ENCODE data around the gene DLG4. TPM values are rescaled to one million over a fixed set of nuclear protein-coding genes. Genes with fewer than 3 reads are reported as not detected.
"Not testable (repeated sequence)": the region's sequence is repeated elsewhere in the genome, so short reads cannot be mapped to it uniquely, and the experiment has no call there.

Gene DLG4
- total RNA-seq, 8 experiments from 2014 or later: 5.6 to 91.4 (median 42.6) TPM

GRCh38 chr17:7179317-7180254 lies 40.0 kb downstream of the DLG4 start, which contains the start of gene ASGR1:
Gene ASGR1, minus strand, starts transcription at chr17:7179370. Its CDS starts 807 bp downstream, at chr17:7178563.
- Histone ChIP-seq H3K4me3 (peak within 1 kb of the TSS; percentile 46 to 54 (median 51)), H3K27ac (peak within 1 kb of the TSS; percentile 77 to 84), H3K4me1 (replicated peaks in 1 of 2) (peaks cover 4 to 11% of the 10 kb centered on the region in 2 donors)
- in situ Hi-C loops (cut with MboI; ENCODE audit: low pct_unique_long_range_greater_than_20kb in 2 of 9, low sequenced_read_pairs in 9 of 9, unreplicated experiment in 9 of 9): no loop called here
- WGBS, 10 experiments: 10 to 90% (median 82%) methylated on average over 1 to 5 of the region's 20 CpGs; no CpG with 5 or more reads in 4 of the 10 experiments
- no peak for ATAC-seq (replicated peaks in 6 of 8)

- no peak overlapping the region for H3K4me3 ChIP-seq
- in situ Hi-C loops (cut with MboI; ENCODE audit: low pct_unique_long_range_greater_than_20kb in 2 of 9, low sequenced_read_pairs in 9 of 9, unreplicated experiment in 9 of 9): no loop called here
- no CpG with 5 or more reads among the region's 11 CpGs for WGBS, 10 experiments
- no peak overlapping the region for H3K27ac ChIP-seq
- ATAC-seq (replicated peaks in 6 of 8): no peak
- peaks cover 4 to 11% of the 10 kb centered on the region in 2 donors for H3K4me1 ChIP-seq (replicated peaks in 1 of 2)
These were observed 40.7 kb downstream of the DLG4 start for GRCh38 chr17:7178973-7179316.

- H3K4me3 ChIP-seq: peak overlapping the region; percentile 46 to 54 (median 51)
- ATAC-seq (replicated peaks in 6 of 8): peak in 6 of 8 experiments; percentile 29 to 47 (median 40)
- in situ Hi-C loops (cut with MboI; ENCODE audit: low pct_unique_long_range_greater_than_20kb in 2 of 9, low sequenced_read_pairs in 9 of 9, unreplicated experiment in 9 of 9): no loop called here
- H3K27ac ChIP-seq: peak overlapping the region; percentile 77 to 84
- H3K4me1 ChIP-seq (replicated peaks in 1 of 2): peaks cover 4 to 11% of the 10 kb centered on the region in 2 donors
- WGBS, 10 experiments: 0 to 20% (median 0%) methylated on average over 1 to 5 of the region's 18 CpGs; no CpG with 5 or more reads in 4 of the 10 experiments
These were observed 41.6 kb downstream of the DLG4 start for GRCh38 chr17:7177954-7178477.

GRCh38 chr17:7177191-7177953 lies 42.3 kb downstream of the DLG4 start:
- in situ Hi-C loops (cut with MboI; ENCODE audit: low pct_unique_long_range_greater_than_20kb in 2 of 9, low sequenced_read_pairs in 9 of 9, unreplicated experiment in 9 of 9): no loop called here

DNA sequence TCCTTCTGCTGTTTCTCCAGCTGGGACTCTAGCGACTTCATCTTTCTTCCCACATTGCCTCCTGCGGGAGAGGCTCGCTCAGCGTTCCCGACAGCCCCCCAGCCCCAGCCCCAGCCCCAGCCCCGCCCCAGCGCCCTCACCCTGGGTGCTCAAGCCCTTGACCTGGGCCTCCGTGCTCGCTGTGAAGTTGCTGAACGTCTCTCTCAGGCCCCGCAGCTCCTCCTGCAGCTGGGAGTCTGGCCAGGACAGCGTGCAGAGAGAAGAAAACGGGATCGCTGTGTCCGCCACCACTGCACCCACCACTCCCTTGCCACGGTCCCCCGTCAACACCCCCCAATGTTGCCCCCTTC lies 42.8 kb downstream of the DLG4 start:
- ATAC-seq (replicated peaks in 6 of 8): peak in 7 of 8 experiments; percentile 39 to 73 (median 68)
- H3K4me3 ChIP-seq: peak overlapping the region; percentile 46 to 54 (median 51)
- in situ Hi-C loops (cut with MboI; ENCODE audit: low pct_unique_long_range_greater_than_20kb in 2 of 9, low sequenced_read_pairs in 9 of 9, unreplicated experiment in 9 of 9): no loop called here
- peaks cover 4 to 11% of the 10 kb centered on the region in 2 donors for H3K4me1 ChIP-seq (replicated peaks in 1 of 2)
- H3K27ac ChIP-seq: peak overlapping the region; percentile 77 to 84
- WGBS, 10 experiments: 0% methylated on average over 1 to 5 of the region's 17 CpGs; no CpG with 5 or more reads in 8 of the 10 experiments

More at GRCh38 chr17:7177191-7177953, 42.3 kb downstream of the DLG4 start:
- 0 to 4% (median 0%) methylated on average over 2 to 7 of the region's 31 CpGs; no CpG with 5 or more reads in 2 of the 10 experiments for WGBS, 10 experiments
- peak overlapping the region; percentile 46 to 54 (median 51) for H3K4me3 ChIP-seq
- ATAC-seq (replicated peaks in 6 of 8): peak; percentile 81 to 95 (median 86)
- peaks cover 4 to 11% of the 10 kb centered on the region in 2 donors for H3K4me1 ChIP-seq (replicated peaks in 1 of 2)
- peak overlapping the region; percentile 77 to 84 for H3K27ac ChIP-seq

DNA sequence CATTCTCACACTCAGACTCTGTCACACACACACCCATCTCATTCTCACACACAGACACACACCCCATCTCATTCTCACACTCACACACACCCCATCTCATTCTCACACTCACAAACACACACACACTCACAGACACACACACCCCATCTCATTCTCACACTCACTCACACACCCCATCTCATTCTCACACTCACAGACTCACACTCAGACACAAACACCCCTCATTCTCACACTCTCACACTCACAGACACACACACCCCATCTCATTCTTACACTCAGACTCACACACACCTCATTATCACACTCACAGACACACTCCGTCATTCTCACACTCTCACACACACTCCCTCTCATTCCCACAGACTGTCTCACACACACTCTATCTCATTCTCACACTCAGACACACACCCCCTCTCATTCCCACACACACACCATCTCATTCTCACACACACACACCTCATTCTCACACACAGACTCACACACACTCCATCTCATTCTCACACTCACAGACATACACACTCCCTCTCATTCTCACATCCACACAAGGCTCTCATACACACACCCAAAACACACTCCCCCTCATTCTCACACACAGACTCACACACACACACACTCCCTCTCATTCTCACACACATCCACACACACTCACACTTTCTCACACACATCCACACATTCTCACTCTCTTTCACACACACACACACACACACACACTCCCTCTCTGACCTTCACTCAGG lies 43.4 kb downstream of the DLG4 start:
- in situ Hi-C loops (cut with MboI; ENCODE audit: low pct_unique_long_range_greater_than_20kb in 2 of 9, low sequenced_read_pairs in 9 of 9, unreplicated experiment in 9 of 9): no loop called here
- Histone ChIP-seq H3K27ac (peak overlapping the region in 1 of 2 donors; percentile 84), H3K4me1 (replicated peaks in 1 of 2) (peaks cover 4 to 11% of the 10 kb centered on the region in 2 donors), H3K4me3 (peak overlapping the region; percentile 46 to 54 (median 51))
- ATAC-seq (replicated peaks in 6 of 8): no peak
- 80 to 100% (median 89%) methylated on average over 1 of the region's 1 CpG; no CpG with 5 or more reads in 3 of the 10 experiments for WGBS, 10 experiments

- ATAC-seq (replicated peaks in 6 of 8): no peak
- Histone ChIP-seq H3K4me1 (replicated peaks in 1 of 2) (peaks cover 4 to 11% of the 10 kb centered on the region in 2 donors), H3K4me3 (no peak overlapping the region), H3K27ac (no peak overlapping the region)
- 60 to 100% (median 78%) methylated on average over 1 to 5 of the region's 5 CpGs; no CpG with 5 or more reads in 3 of the 10 experiments for WGBS, 10 experiments
- in situ Hi-C loops (cut with MboI; ENCODE audit: low pct_unique_long_range_greater_than_20kb in 2 of 9, low sequenced_read_pairs in 9 of 9, unreplicated experiment in 9 of 9): no loop called here
These were observed 44.3 kb downstream of the DLG4 start for GRCh38 chr17:7175330-7175733.

GRCh38 chr17:7174603-7175326 lies 44.9 kb downstream of the DLG4 start:
- no peak overlapping the region for H3K4me3 ChIP-seq
- in situ Hi-C loops (cut with MboI; ENCODE audit: low pct_unique_long_range_greater_than_20kb in 2 of 9, low sequenced_read_pairs in 9 of 9, unreplicated experiment in 9 of 9): loop anchor here in 2 of 9 experiments (25.0 kb wide), 2 partner anchors 112 to 137 kb away; partner anchors contain the start of genes SLC16A11 (in 1 of the 2) and SLC16A13 (in 1 of the 2)
- peaks cover 4 to 11% of the 10 kb centered on the region in 2 donors for H3K4me1 ChIP-seq (replicated peaks in 1 of 2)
- no peak overlapping the region for H3K27ac ChIP-seq
- ATAC-seq (replicated peaks in 6 of 8): no peak
- 38 to 96% (median 81%) methylated on average over 1 to 5 of the region's 7 CpGs; no CpG with 5 or more reads in 2 of the 10 experiments for whole genome bisulfite sequencing, 10 experiments

DNA sequence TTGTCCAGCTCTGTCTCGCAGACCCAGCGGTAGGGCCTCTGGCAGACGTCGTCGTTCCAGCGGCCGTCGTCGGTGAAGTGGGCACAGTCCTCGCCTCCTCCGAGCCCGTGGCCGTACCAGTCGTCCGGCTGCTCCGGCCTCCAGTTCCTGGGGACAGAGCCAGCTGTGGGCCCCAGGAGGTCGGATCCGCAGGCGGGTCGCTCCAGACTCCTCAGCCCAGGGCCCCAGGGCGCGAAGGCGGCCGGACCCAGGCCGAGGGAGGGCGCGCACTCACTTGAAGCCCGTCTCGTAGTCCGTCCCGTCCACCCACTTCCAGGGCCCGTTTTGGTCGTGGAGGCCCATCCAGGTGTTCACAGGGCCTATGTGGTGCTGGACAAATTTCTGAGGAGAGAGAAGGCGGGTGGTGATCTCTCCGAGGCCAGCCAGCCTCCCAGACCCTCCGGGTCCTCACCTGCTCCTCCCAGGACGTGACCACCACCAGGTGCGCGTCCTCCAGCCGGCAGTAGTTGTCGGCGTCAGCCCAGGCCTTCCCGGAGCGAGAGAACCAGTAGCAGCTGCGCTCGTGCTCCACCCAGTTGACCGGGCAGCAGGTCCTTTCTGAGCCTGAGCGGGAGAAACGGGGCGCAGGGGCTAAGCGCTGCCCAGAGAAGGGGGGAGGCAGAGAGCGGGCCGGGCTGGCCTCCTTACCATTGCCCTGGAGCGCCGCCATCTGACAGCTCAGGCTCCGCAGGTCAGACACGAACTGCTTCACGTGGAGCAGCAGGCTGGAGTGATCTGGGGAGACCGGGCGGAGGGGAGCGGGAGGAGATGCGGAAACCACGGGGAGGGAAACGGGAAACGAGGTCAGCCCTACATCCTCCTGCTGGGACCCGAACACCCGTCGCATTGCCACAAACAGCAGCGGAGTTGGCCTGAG lies 45.7 kb downstream of the DLG4 start:
- in situ Hi-C loops (cut with MboI; ENCODE audit: low pct_unique_long_range_greater_than_20kb in 2 of 9, low sequenced_read_pairs in 9 of 9, unreplicated experiment in 9 of 9): loop anchor here in 2 of 9 experiments (25.0 kb wide), 2 partner anchors 112 to 137 kb away; partner anchors contain the start of genes SLC16A11 (in 1 of the 2) and SLC16A13 (in 1 of the 2)

DNA sequence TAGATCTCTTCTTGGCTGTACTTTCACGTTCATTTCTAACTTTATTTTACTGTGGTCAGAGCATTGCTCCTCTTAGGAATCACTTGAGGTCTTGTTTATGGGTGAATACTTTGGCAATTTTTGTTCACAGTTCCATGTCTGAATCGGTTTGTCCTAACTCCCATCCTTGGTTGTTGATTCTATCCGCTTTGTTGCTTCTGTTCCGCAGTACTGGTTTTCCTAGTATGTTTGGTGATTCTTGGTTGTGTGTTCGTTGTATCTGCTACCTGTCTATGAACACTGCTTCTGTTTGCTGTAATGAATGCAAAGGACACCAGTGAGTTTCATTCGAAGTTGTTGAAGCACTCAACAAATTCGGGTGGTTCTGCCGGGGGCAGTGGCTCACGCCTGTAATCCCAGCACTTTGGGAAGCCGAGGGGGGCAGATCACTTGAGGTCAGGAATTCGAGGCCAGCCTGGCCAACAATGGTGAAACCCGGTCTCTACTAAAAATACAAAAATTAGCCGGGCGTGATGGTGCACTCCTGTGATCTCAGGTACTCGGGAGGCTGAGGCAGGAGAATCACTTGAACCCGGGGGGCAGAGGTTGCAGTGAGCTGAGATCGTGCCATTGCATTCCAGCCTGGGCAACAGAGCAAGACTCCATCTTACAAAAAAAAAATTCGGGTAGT lies 47.0 kb downstream of the DLG4 start:
- ATAC-seq (replicated peaks in 6 of 8); H3K27ac ChIP-seq; H3K4me3 ChIP-seq; H3K4me1 ChIP-seq (replicated peaks in 1 of 2): not testable (repeated sequence)
- 60 to 93% (median 86%) methylated on average over 2 to 13 of the region's 18 CpGs; no CpG with 5 or more reads in 1 of the 10 experiments for WGBS, 10 experiments
- in situ Hi-C loops (cut with MboI; ENCODE audit: low pct_unique_long_range_greater_than_20kb in 2 of 9, low sequenced_read_pairs in 9 of 9, unreplicated experiment in 9 of 9): loop anchor here in 2 of 9 experiments (25.0 kb wide), 2 partner anchors 110 to 135 kb away; partner anchors contain the start of genes SLC16A11 (in 1 of the 2) and SLC16A13 (in 1 of the 2)

More for the DNA sequence above, 45.7 kb downstream of the DLG4 start:
- no peak overlapping the region for H3K4me3 ChIP-seq
- H3K4me1 ChIP-seq (replicated peaks in 1 of 2): peaks cover 4 to 11% of the 10 kb centered on the region in 2 donors
- 8 to 92% (median 50%) methylated on average over 2 to 21 of the region's 69 CpGs; no CpG with 5 or more reads in 5 of the 10 experiments for WGBS, 10 experiments
- no peak overlapping the region for H3K27ac ChIP-seq
- peak in 3 of 8 experiments; percentile 8 to 20 (median 16) for ATAC-seq (replicated peaks in 6 of 8)
